B cell (primary cell): ENCODE results near the gene ZSCAN31. TPM values are rescaled to one million over a fixed set of nuclear protein-coding genes. Genes with fewer than 3 reads are reported as not detected.

Source experiments
- ATAC-seq: fragments of 200-7000 bp; cut with Tn5 transposase; one replicate; pipeline ENCODE4 v1.10.0; 2021; ENCODE audit warnings: low read depth, mild to moderate bottlenecking, moderate number of reproducible peaks, moderate library complexity
- CTCF ChIA-PET: fragments of 350-600 bp; sonication (Branson Sonifier 250); formaldehyde crosslinking; loops from one replicate; lab custom pipeline; 2021; ENCODE audit warnings: antibody characterized with exemption, inconsistent platforms; lab: Charles Lee
- POLR2A ChIA-PET: fragments of 350-600 bp; sonication (Branson Sonifier 250); formaldehyde crosslinking; loops from one replicate; lab custom pipeline; 2021; ENCODE audit warnings: antibody characterized with exemption; lab: Charles Lee
- DNase-seq: peaks from one replicate; pipeline ENCODE4 v3.0.0; 2013
- H2AFZ ChIP-seq: 2 replicates; pipeline ENCODE4 v1.6.1; 2012; ENCODE audit warnings: mild to moderate bottlenecking, low read depth, low read length; ENCODE audit not compliant: insufficient read depth, poor library complexity, severe bottlenecking
- H3K27ac ChIP-seq, 2 donors: 1 replicate in 1 of 2; 2 replicates in 1 of 2; pipeline ENCODE4 v1.5.1; 2012 to 2013; ENCODE audit warnings: low read length in 2 of 2, mild to moderate bottlenecking in 2 of 2, moderate library complexity in 1 of 2
- H3K27me3 ChIP-seq, 4 experiments: fragments of 200-600 bp in 1 of 4; sonication (generic) in 1 of 4; replicated peaks in 1 of 4; 1 replicate in 2 of 4; 2 replicates in 2 of 4; pipeline versions ENCODE4 v1.6.1 to v1.7.0; 2013 to 2016; ENCODE audit warnings: low read length in 3 of 4, mild to moderate bottlenecking in 2 of 4, mixed read lengths in 1 of 4, moderate library complexity in 1 of 4; ENCODE audit not compliant: insufficient read depth in 4 of 4, control insufficient read depth in 3 of 4; ENCODE audit errors: control extremely low read depth in 1 of 4
- H3K36me3 ChIP-seq, 2 experiments: replicated peaks in 1 of 2; 1 replicate in 1 of 2; 2 replicates in 1 of 2; pipeline versions ENCODE4 v1.6.1 to v1.7.1; 2013; ENCODE audit warnings: low read length in 1 of 2; ENCODE audit not compliant: insufficient read depth in 2 of 2, control insufficient read depth in 1 of 2; ENCODE audit errors: control extremely low read depth in 1 of 2, extremely low read depth in 1 of 2
- H3K4me1 ChIP-seq, 2 donors: fragments of 200-600 bp in 1 of 2; sonication (generic) in 1 of 2; 1 replicate in 1 of 2; 2 replicates in 1 of 2; pipeline versions ENCODE4 v1.5.1 to v1.6.1; 2013 to 2017; ENCODE audit warnings: low read length in 2 of 2; ENCODE audit not compliant: control insufficient read depth in 2 of 2, insufficient read depth in 2 of 2
- H3K4me2 ChIP-seq: replicated peaks from 2 replicates; pipeline ENCODE3; 2012; ENCODE audit warnings: mild to moderate bottlenecking, low read depth, low read length; ENCODE audit not compliant: poor library complexity, severe bottlenecking
- H3K4me3 ChIP-seq, 5 experiments: fragments of 200-600 bp in 1 of 5; sonication (generic) in 1 of 5; 1 replicate in 3 of 5; 2 replicates in 2 of 5; pipeline versions ENCODE4 v1.5.1 to v1.7.0; 2011 to 2016; ENCODE audit warnings: low read length in 4 of 5, mild to moderate bottlenecking in 4 of 5, low read depth in 2 of 5, control low read depth in 1 of 5, moderate library complexity in 1 of 5; ENCODE audit not compliant: insufficient read depth in 1 of 5; ENCODE audit errors: control extremely low read depth in 1 of 5, extremely low read depth in 1 of 5
- H3K79me2 ChIP-seq: fragments of 200-600 bp; sonication (generic); one replicate; pipeline ENCODE4 v1.6.0; 2016; ENCODE audit warnings: low read length; ENCODE audit not compliant: control insufficient read depth, insufficient read depth
- H3K9ac ChIP-seq: fragments of 200-600 bp; sonication (generic); 2 replicates; pipeline ENCODE4 v1.6.1; 2017; ENCODE audit warnings: mild to moderate bottlenecking, low read length, moderate library complexity
- H3K9me3 ChIP-seq, 3 donors: one replicate each; pipeline versions ENCODE4 v1.6.1 to v1.7.1; 2013; ENCODE audit warnings: low read length in 2 of 3; ENCODE audit not compliant: control insufficient read depth in 2 of 3, insufficient read depth in 1 of 3; ENCODE audit errors: control extremely low read depth in 1 of 3
- H4K20me1 ChIP-seq: 2 replicates; pipeline ENCODE4 v1.6.0; 2012; ENCODE audit warnings: mild to moderate bottlenecking, low read length; ENCODE audit not compliant: insufficient read depth, control insufficient read depth, poor library complexity, severe bottlenecking
- H3K27ac Mint-ChIP-seq: one replicate; pipeline ENCODE4 v1.8.0; 2021; ENCODE audit warnings: mixed read lengths
- H3K27me3 Mint-ChIP-seq: one replicate; pipeline ENCODE4 v1.8.0; 2021; ENCODE audit warnings: mixed read lengths
- H3K4me1 Mint-ChIP-seq: one replicate; pipeline ENCODE4 v1.8.0; 2021; ENCODE audit warnings: mixed read lengths
- H3K4me3 Mint-ChIP-seq: one replicate; pipeline ENCODE4 v1.8.0; 2021; ENCODE audit warnings: mixed read lengths
- H3K9me3 Mint-ChIP-seq: one replicate; pipeline ENCODE4 v1.8.0; 2022; ENCODE audit warnings: mixed read lengths; ENCODE audit not compliant: insufficient read depth
- CTCF ChIP-seq: fragments of 200-600 bp; IDR thresholded peaks from one replicate; pipeline ENCODE4 v1.8.0; 2022; ENCODE audit warnings: antibody characterized with exemption, mild to moderate bottlenecking
- EZH2 ChIP-seq: IDR thresholded peaks from 2 replicates; pipeline ENCODE4 v1.6.1; 2012; ENCODE audit warnings: borderline replicate concordance, low read depth, mild to moderate bottlenecking, moderate library complexity, low read length; ENCODE audit not compliant: insufficient read depth, poor library complexity, severe bottlenecking
- WGBS: methylation state at CpG from one replicate; pipeline ENCODE4 v1.1.5; 2013; ENCODE audit warnings: missing lambda C conversion rate; ENCODE audit not compliant: insufficient coverage; 5-methylcytosine and 5-hydroxymethylcytosine counted together
- intact Hi-C: fragments of 100-400 bp; cut with micrococcal nuclease; formaldehyde crosslinking; loops from one replicate; pipeline ENCODE4 v1.10.0; 2022
- polyA plus RNA-seq: library from polyadenylated mRNA; depleted of rRNA; stranded (reverse); fragments of >200 nt; gene quantifications from 2 replicates; pipeline ENCODE4 v1.2.3, GENCODE V29; 2012
- total RNA-seq, 2 donors: library from RNA; stranded (reverse); fragments of 120-200 nt in 1 of 2; gene quantifications; 1 replicate in 1 of 2; 2 replicates in 1 of 2; pipeline versions ENCODE4 v1.2.3 to v1.2.4, GENCODE V29; 2013 to 2022

Gene ZSCAN31
- total and polyA plus RNA-seq, 2 donors (not counting 1 experiment from before 2014, with no cell fraction given): 1.9 to 4.6 TPM

- intact Hi-C loops: loop anchor here (1.0 to 5.0 kb wide), 6 partner anchors 13 to 439 kb away; partner anchors contain the start of genes PGBD1, ZKSCAN3 and ZNF165
- Mint-ChIP-seq H3K4me1 (no peaks in the 10 kb centered on the region), H3K27ac (no peak overlapping the region), H3K27me3 (no peaks in the 10 kb centered on the region), H3K4me3 (no peak overlapping the region), H3K9me3 (peaks cover 9% of the 10 kb centered on the region)
- H3K27ac ChIP-seq: peak overlapping the region; percentile 95 to 96
- peak overlapping the region; percentile 86 for H3K4me2 ChIP-seq
- TF ChIP-seq CTCF (no peak), EZH2 (no peak)
- H3K9ac ChIP-seq: peak overlapping the region; percentile 99
- H3K27me3 ChIP-seq: peaks cover 0 to under 1% (median 0%) of the 10 kb centered on the region in 4 experiments
- CTCF ChIA-PET: interaction anchor here (1.1 to 1.9 kb wide), 4 partner anchors 12 to 70 kb away, joined by 3 to 6 read pairs (median 5); partner anchors contain the start of gene ZSCAN26
- peaks cover 0 to 11% (median 0%) of the 10 kb centered on the region in 3 donors for H3K9me3 ChIP-seq
- H3K4me1 ChIP-seq: peaks cover 11 to 18% of the 10 kb centered on the region in 2 donors
- peak overlapping the region; percentile 83 for H2AFZ ChIP-seq
- POLR2A ChIA-PET: interaction anchor here (0.6 to 1.1 kb wide), 5 partner anchors 19 to 1786 kb away, joined by 3 to 4 read pairs (median 3); partner anchors contain the start of gene ZSCAN26
- ATAC-seq (peak; percentile 36), DNase-seq (peak; percentile 67)
- no peaks in the 10 kb centered on the region for H4K20me1 ChIP-seq
- 14% methylated on average over 20 of the region's 24 CpGs for WGBS
- H3K36me3 ChIP-seq: no peaks in the 10 kb centered on the region
- H3K79me2 ChIP-seq: no peaks in the 10 kb centered on the region
- H3K4me3 ChIP-seq: peak overlapping the region; percentile 72 to 98 (median 86)
Observed at GRCh38 chr6:28336284-28337120, 554 bp upstream of the ZSCAN31 start.
